ENCODE measurements around the gene CCND3.

CCND3 gene

GRCh38 chr6:41931792-41932191, 9.8 kb downstream of the CCND3 start:
- H3K9me3 ChIP-seq (ENCODE audit: insufficient read depth, low read depth, low read length), result no peaks in the 10 kb centered on the region
- H3K9me2 ChIP-seq (replicated peaks; ENCODE audit: low read depth, low read length), result no peaks in the 10 kb centered on the region
- no peak overlapping the region for H3K9ac ChIP-seq (ENCODE audit: low read depth, low read length, poor library complexity, severe bottlenecking)
- no peak overlapping the region for H2AFZ ChIP-seq (ENCODE audit: low read length)
- H3K79me2 ChIP-seq (ENCODE audit: insufficient read depth, low read length), result peaks cover 58% of the 10 kb centered on the region
- no peak for TF ChIP-seq EZH2phosphoT487 (IDR thresholded peaks at IDR 0.05; ENCODE audit: borderline replicate concordance)
- TF ChIP-seq, protein P1, sequence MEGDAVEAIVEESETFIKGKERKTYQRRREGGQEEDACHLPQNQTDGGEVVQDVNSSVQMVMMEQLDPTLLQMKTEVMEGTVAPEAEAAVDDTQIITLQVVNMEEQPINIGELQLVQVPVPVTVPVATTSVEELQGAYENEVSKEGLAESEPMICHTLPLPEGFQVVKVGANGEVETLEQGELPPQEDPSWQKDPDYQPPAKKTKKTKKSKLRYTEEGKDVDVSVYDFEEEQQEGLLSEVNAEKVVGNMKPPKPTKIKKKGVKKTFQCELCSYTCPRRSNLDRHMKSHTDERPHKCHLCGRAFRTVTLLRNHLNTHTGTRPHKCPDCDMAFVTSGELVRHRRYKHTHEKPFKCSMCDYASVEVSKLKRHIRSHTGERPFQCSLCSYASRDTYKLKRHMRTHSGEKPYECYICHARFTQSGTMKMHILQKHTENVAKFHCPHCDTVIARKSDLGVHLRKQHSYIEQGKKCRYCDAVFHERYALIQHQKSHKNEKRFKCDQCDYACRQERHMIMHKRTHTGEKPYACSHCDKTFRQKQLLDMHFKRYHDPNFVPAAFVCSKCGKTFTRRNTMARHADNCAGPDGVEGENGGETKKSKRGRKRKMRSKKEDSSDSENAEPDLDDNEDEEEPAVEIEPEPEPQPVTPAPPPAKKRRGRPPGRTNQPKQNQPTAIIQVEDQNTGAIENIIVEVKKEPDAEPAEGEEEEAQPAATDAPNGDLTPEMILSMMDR (conservative IDR thresholded peaks at IDR 0.05; ENCODE audit: low read length), result no peak
- peaks cover 23% of the 10 kb centered on the region for H3K4me1 ChIP-seq (ENCODE audit: insufficient read depth, low read length, poor library complexity, severe bottlenecking)
- H3K4me3 ChIP-seq (ENCODE audit: low read length, poor library complexity, severe bottlenecking), result no peak overlapping the region
- H3K4me2 ChIP-seq (ENCODE audit: low read depth, low read length, poor library complexity, severe bottlenecking), result no peak overlapping the region
- peaks cover 16% of the 10 kb centered on the region; the same call in 1 of the 2 replicates for H3F3A ChIP-seq (ENCODE audit: low read depth)
- peaks cover 29% of the 10 kb centered on the region for H4K20me1 ChIP-seq (ENCODE audit: insufficient read depth, low read length, poor library complexity, severe bottlenecking)
- H3K27me3 ChIP-seq (ENCODE audit: insufficient read depth, low read length, poor library complexity, severe bottlenecking), result no peaks in the 10 kb centered on the region
- H3K36me3 ChIP-seq (ENCODE audit: insufficient read depth, low read length), result peaks cover 95% of the 10 kb centered on the region

DNA sequence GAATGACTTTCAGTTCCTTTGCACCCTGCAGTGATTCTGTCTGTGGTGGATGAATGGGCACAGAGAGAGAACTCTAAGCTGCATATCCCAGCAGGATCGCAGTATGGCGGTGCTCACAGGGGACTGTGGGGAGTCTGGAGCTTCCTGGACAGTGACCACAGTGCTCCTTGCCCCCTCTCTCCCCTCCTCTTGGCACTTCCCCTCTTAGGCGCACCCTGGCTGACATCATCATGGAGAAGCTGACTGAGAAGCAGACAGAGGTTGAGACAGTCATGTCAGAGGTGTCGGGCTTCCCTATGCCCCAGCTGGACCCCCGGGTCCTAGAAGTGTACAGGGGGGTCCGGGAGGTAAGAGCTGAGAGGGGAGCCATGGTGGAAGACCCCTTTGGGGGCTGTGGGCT, 11.7 kb downstream of the CCND3 start:
- Histone ChIP-seq H3K27me3 (ENCODE audit: insufficient read depth, low read length, poor library complexity, severe bottlenecking) (no peaks in the 10 kb centered on the region), H3F3A (ENCODE audit: low read depth) (peaks cover 5% of the 10 kb centered on the region; the same call in 1 of the 2 replicates), H3K36me3 (ENCODE audit: insufficient read depth, low read length) (peaks cover 80% of the 10 kb centered on the region), H4K20me1 (ENCODE audit: insufficient read depth, low read length, poor library complexity, severe bottlenecking) (peaks cover 13% of the 10 kb centered on the region), H3K9ac (ENCODE audit: low read depth, low read length, poor library complexity, severe bottlenecking) (no peak overlapping the region), H3K4me2 (ENCODE audit: low read depth, low read length, poor library complexity, severe bottlenecking) (no peak overlapping the region), H2AFZ (ENCODE audit: low read length) (no peak overlapping the region), H3K9me2 (replicated peaks; ENCODE audit: low read depth, low read length) (no peaks in the 10 kb centered on the region), H3K4me3 (ENCODE audit: low read length, poor library complexity, severe bottlenecking) (no peak overlapping the region), H3K79me2 (ENCODE audit: insufficient read depth, low read length) (peaks cover 53% of the 10 kb centered on the region), H3K4me1 (ENCODE audit: insufficient read depth, low read length, poor library complexity, severe bottlenecking) (peaks cover 9% of the 10 kb centered on the region), H3K9me3 (ENCODE audit: insufficient read depth, low read depth, low read length) (no peaks in the 10 kb centered on the region)
- TF ChIP-seq, protein P1 (conservative IDR thresholded peaks at IDR 0.05; ENCODE audit: low read length), result no peak
- no peak for TF ChIP-seq EZH2phosphoT487 (IDR thresholded peaks at IDR 0.05; ENCODE audit: borderline replicate concordance)

DNA sequence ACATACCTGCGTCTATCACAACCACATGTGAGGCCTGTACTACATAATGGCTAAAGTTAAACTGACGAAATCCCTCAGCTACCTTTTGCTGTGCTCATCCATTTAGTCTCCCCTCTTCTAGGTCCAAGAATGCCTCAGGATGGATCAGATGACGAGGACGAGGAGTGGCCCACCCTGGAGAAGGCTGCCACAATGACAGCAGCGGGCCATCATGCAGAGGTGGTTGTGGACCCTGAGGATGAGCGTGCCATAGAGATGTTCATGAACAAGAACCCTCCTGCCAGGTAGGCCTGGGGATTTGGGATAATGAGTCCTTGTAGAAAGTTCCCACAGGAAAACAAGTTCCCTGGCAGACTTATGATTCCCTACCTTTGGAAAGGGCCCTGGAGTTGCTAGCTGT, 14.4 kb downstream of the CCND3 start:
- Histone ChIP-seq H3F3A (ENCODE audit: low read depth) (no peaks in the 10 kb centered on the region), H4K20me1 (ENCODE audit: insufficient read depth, low read length, poor library complexity, severe bottlenecking) (peaks cover 20% of the 10 kb centered on the region), H3K4me3 (ENCODE audit: low read length, poor library complexity, severe bottlenecking) (no peak overlapping the region), H3K9me3 (ENCODE audit: insufficient read depth, low read depth, low read length) (no peaks in the 10 kb centered on the region), H3K27me3 (ENCODE audit: insufficient read depth, low read length, poor library complexity, severe bottlenecking) (no peaks in the 10 kb centered on the region), H2AFZ (ENCODE audit: low read length) (no peak overlapping the region), H3K4me2 (ENCODE audit: low read depth, low read length, poor library complexity, severe bottlenecking) (no peak overlapping the region), H3K36me3 (ENCODE audit: insufficient read depth, low read length) (peaks cover 54% of the 10 kb centered on the region; the same call in 1 of the 2 replicates), H3K4me1 (ENCODE audit: insufficient read depth, low read length, poor library complexity, severe bottlenecking) (peaks cover 25% of the 10 kb centered on the region), H3K79me2 (ENCODE audit: insufficient read depth, low read length) (peaks cover 64% of the 10 kb centered on the region), H3K9ac (ENCODE audit: low read depth, low read length, poor library complexity, severe bottlenecking) (no peak overlapping the region), H3K9me2 (replicated peaks; ENCODE audit: low read depth, low read length) (no peaks in the 10 kb centered on the region)
- TF ChIP-seq, protein P1 (conservative IDR thresholded peaks at IDR 0.05; ENCODE audit: low read length), result no peak
- no peak for TF ChIP-seq EZH2phosphoT487 (IDR thresholded peaks at IDR 0.05; ENCODE audit: borderline replicate concordance)

Data from Loucy (cell line).